ENCODE results near the gene GSK3B. TPM values are rescaled to one million over a fixed set of nuclear protein-coding genes. Genes with fewer than 3 reads are reported as not detected.

Gene GSK3B
- polyA plus RNA-seq, 3 donors: 16.2 to 20.6 (median 20.5) TPM

DNA sequence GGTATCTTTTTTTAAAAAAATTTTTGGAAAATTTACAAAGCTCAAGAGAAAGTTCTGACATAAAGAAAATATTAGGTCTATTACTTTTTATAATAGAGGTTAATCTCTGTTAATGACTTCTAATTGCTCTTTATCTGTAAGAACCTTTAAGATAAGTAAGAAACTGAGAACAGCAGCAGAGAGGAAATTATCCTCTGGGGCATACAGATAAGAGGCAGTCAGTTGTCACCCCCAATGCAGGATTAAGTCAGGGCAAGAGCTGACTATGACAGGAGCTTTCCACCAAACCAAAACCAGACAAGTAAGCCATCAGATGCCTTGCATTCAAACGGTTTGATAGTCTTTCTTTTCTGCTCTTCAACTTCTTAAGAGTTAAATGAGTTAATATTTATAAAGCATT lies 149.0 kb downstream of the GSK3B start:
- Mint-ChIP-seq H3K4me1 (no peaks in the 10 kb centered on the region), H3K9me3 (no peaks in the 10 kb centered on the region), H3K36me3 (peaks cover 20 to 24% of the 10 kb centered on the region in 2 donors), H3K27ac (no peak overlapping the region), H3K4me3 (no peak overlapping the region), H3K27me3 (ENCODE audit: low read depth in 3 of 3) (no peaks in the 10 kb centered on the region)
- Histone ChIP-seq H3K9me3 (replicated peaks in 1 of 2; ENCODE audit: control insufficient read depth in 1 of 2, insufficient read depth in 1 of 2, low read length in 2 of 2) (no peaks in the 10 kb centered on the region), H3K79me2 (ENCODE audit: insufficient read depth, low read length) (peaks cover 15% of the 10 kb centered on the region), H3K4me3 (replicated peaks in 1 of 3; ENCODE audit: low read depth in 2 of 3, low read length in 3 of 3) (no peak overlapping the region), H3K9ac (ENCODE audit: insufficient read depth, low read length, poor library complexity, severe bottlenecking) (no peak overlapping the region), H3K36me3 (replicated peaks in 1 of 2; ENCODE audit: control insufficient read depth in 1 of 2, insufficient read depth in 2 of 2, low read length in 2 of 2) (peaks cover 7% of the 10 kb centered on the region in 2 donors), H3K27ac (ENCODE audit: low read depth in 1 of 2, low read length in 2 of 2) (no peak overlapping the region), H2AFZ (ENCODE audit: insufficient read depth, low read depth, low read length, poor library complexity, severe bottlenecking) (no peak overlapping the region), H4K20me1 (ENCODE audit: insufficient read depth, low read length) (peaks cover 63% of the 10 kb centered on the region), H3K27me3 (ENCODE audit: control insufficient read depth in 2 of 2, insufficient read depth in 2 of 2, low read length in 2 of 2) (no peaks in the 10 kb centered on the region), H3K4me1 (ENCODE audit: control insufficient read depth in 1 of 2, insufficient read depth in 2 of 2, low read length in 2 of 2) (no peaks in the 10 kb centered on the region), H3K4me2 (replicated peaks; ENCODE audit: extremely low read depth, low read length, poor library complexity, severe bottlenecking) (no peak overlapping the region)
- intact Hi-C loops (cut with micrococcal nuclease): no loop called here
- TF ChIP-seq, protein P1, sequence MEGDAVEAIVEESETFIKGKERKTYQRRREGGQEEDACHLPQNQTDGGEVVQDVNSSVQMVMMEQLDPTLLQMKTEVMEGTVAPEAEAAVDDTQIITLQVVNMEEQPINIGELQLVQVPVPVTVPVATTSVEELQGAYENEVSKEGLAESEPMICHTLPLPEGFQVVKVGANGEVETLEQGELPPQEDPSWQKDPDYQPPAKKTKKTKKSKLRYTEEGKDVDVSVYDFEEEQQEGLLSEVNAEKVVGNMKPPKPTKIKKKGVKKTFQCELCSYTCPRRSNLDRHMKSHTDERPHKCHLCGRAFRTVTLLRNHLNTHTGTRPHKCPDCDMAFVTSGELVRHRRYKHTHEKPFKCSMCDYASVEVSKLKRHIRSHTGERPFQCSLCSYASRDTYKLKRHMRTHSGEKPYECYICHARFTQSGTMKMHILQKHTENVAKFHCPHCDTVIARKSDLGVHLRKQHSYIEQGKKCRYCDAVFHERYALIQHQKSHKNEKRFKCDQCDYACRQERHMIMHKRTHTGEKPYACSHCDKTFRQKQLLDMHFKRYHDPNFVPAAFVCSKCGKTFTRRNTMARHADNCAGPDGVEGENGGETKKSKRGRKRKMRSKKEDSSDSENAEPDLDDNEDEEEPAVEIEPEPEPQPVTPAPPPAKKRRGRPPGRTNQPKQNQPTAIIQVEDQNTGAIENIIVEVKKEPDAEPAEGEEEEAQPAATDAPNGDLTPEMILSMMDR (IDR thresholded peaks at IDR 0.05): no peak
- no peak for DNase-seq
- no CpG with 5 or more reads among the region's 1 CpG for WGBS (ENCODE audit: insufficient coverage)

DNA sequence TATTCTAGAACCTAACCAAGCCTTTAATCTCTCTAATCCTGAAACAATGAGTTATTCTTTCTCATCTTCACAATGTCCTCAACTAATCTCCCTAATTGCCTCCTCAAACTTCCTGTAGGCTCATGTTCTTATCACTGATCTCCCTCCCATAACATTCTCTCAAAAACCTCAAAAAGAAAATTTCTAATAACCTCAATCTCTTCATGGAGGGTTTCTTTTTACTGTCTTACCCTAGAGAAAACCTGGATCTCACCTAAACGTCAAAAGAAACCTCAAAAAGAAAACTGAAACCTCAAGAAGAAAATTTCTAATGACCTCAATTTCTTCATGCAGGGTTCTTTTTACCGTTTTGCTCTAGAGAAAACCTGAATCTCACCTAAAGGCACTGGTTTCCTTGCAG lies 150.2 kb downstream of the GSK3B start:
- 92% methylated on average over 2 of the region's 2 CpGs for WGBS (ENCODE audit: insufficient coverage)
- no peaks in the 10 kb centered on the region for H3K9me3 Mint-ChIP-seq

More for the DNA sequence above, 150.2 kb downstream of the GSK3B start:
- Mint-ChIP-seq H3K36me3 (peaks cover 19 to 24% of the 10 kb centered on the region in 2 donors), H3K27me3 (ENCODE audit: low read depth in 3 of 3) (no peaks in the 10 kb centered on the region), H3K4me1 (no peaks in the 10 kb centered on the region), H3K4me3 (no peak overlapping the region), H3K27ac (no peak overlapping the region)
- H3K79me2 ChIP-seq (ENCODE audit: insufficient read depth, low read length): peaks cover 11% of the 10 kb centered on the region
- H3K36me3 ChIP-seq (replicated peaks in 1 of 2; ENCODE audit: control insufficient read depth in 1 of 2, insufficient read depth in 2 of 2, low read length in 2 of 2): peaks cover 7% of the 10 kb centered on the region in 2 donors
- no peaks in the 10 kb centered on the region for H3K27me3 ChIP-seq (ENCODE audit: control insufficient read depth in 2 of 2, insufficient read depth in 2 of 2, low read length in 2 of 2)
- H3K4me3 ChIP-seq (replicated peaks in 1 of 3; ENCODE audit: low read depth in 2 of 3, low read length in 3 of 3): no peak overlapping the region
- TF ChIP-seq, protein P1 (IDR thresholded peaks at IDR 0.05): no peak
- peaks cover 57% of the 10 kb centered on the region for H4K20me1 ChIP-seq (ENCODE audit: insufficient read depth, low read length)
- intact Hi-C loops (cut with micrococcal nuclease): no loop called here
- H3K9me3 ChIP-seq (replicated peaks in 1 of 2; ENCODE audit: control insufficient read depth in 1 of 2, insufficient read depth in 1 of 2, low read length in 2 of 2): no peaks in the 10 kb centered on the region
- no peaks in the 10 kb centered on the region for H3K4me1 ChIP-seq (ENCODE audit: control insufficient read depth in 1 of 2, insufficient read depth in 2 of 2, low read length in 2 of 2)
- DNase-seq: no peak
- H2AFZ ChIP-seq (ENCODE audit: insufficient read depth, low read depth, low read length, poor library complexity, severe bottlenecking): no peak overlapping the region
- H3K27ac ChIP-seq (ENCODE audit: low read depth in 1 of 2, low read length in 2 of 2): no peak overlapping the region
- H3K9ac ChIP-seq (ENCODE audit: insufficient read depth, low read length, poor library complexity, severe bottlenecking): no peak overlapping the region
- no peak overlapping the region for H3K4me2 ChIP-seq (replicated peaks; ENCODE audit: extremely low read depth, low read length, poor library complexity, severe bottlenecking)

Measured in CD14-positive monocyte (primary cell).